Activated CD4-positive, alpha-beta T cell treated with anti-CD3 and anti-CD28 coated beads for 48 hours (primary cell): Measurements from ENCODE around the gene HOXD9.

ENCODE experiments used
- DNase-seq: peaks from one replicate; pipeline ENCODE4 v3.0.0-alpha.2; 2020

Gene HOXD9

GRCh38 chr2:176111846-176112374 lies 10.6 kb upstream of the HOXD9 start:
- no peak for DNase-seq

DNA sequence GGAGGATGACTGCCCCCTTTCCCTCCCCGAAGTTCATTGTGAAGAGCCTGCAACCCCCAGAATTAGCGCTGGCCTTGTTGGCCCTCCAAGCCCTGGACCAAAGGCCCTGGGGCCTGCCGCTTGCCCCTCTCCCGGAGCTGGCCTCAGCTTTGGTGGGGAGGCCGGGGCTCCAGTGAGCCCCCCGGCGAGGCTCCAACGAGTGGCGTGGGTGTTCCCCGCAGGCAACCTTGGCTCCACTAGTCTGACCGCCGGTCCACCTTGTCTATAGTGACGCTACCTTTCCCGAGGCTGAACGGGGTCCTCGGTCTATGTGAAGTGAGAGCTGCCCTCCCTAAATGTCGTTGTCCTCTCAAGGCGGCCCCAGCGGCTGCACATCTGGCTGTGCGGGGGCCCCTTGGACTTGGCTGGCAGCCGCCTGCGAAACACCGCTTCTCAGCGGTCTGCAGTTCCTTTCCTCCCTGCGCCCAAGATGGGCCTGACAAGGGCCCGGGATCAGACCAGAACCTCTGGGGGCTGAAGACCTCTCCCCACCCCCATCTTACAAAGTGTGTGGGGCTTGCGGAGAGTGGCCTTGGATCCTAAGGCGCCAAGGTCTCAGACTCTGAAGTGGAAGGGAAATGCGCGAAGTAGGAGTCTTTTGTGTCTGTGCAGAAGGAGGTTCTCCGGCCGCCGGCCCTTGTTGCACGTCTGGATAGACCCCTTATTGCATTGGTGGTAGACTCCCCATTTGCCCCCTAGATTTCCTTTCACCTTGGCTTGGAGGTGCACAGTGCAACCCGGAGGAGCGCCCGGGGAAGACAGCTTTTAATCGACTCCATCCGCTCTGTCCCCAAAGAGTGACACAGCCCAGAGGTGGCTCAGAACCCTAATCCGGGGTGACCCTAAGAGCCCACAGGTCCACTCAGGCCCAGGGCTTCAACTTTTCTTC lies 9.9 kb upstream of the HOXD9 start:
- DNase-seq: no peak

DNA sequence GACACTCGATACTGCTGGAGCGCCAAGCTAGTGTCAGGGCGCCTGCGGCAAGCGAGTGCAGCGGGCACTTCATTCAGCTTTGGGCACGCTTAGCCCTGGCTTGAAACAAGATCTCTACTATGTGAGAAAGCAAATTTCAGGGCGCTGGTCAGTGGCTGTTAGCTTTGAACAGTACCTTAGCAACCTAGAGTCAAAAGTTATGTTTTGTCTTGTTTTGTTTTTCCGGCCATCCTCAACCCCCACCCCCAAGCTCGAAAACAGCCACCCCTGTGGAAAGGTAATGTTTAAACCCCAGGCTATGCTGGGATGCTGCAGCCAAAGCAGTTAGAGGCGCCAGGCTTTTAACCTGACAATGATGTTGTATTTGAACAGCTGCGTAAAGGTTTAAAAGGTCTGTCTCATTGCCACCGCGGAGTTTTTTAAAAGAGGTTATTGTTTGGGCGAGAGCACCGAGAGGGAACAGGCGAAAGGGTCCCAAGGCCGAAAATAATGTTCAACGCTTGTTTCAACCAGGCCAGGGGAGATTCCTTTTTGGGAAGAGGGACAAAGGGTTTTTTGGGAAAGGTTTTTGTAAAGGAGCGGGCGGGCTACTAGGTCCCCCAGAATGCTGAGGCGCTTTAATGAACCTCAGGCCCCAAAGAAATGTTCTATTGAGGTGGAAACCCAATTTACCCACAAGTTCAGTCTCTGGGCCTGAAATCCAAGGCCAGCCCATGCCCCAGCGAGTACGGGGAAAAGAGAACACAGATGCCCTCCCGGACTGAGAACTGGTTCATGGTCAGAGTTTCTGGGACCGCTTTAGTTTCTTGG lies 8.2 kb upstream of the HOXD9 start:
- DNase-seq: no peak

DNA sequence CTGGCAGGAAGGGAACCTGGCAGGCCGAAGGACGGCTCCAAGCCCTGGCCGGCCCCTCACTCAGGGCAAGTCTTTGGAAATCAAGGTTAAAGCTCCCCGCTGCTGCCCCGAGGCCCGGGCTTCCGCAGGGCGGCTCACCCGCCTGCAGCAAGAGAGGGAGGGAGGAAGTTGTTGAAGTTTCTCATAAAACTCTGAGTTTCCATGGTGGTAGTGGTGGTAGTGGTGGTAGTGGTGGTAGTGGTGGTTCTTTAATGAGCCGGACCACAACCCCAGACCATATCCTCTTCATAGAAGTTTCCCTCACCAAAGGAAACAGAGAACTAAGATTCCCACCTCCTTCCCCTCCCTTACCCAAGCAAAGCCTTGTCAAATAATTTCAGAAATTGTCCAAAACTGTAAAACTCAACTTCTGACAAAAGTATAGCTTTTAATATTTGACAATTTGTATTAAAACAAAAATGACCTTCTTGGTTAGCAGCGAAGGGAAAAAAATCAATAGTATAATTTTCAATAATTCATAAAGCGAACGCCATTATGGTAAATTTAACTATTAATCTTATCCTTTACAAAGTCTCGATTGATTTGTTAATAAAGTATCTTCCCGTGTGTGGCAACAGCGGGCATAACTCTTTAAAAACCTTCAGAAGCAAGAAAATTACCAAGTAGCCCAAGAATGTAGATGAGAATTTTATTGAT lies 7.4 kb upstream of the HOXD9 start:
- DNase-seq: no peak

DNA sequence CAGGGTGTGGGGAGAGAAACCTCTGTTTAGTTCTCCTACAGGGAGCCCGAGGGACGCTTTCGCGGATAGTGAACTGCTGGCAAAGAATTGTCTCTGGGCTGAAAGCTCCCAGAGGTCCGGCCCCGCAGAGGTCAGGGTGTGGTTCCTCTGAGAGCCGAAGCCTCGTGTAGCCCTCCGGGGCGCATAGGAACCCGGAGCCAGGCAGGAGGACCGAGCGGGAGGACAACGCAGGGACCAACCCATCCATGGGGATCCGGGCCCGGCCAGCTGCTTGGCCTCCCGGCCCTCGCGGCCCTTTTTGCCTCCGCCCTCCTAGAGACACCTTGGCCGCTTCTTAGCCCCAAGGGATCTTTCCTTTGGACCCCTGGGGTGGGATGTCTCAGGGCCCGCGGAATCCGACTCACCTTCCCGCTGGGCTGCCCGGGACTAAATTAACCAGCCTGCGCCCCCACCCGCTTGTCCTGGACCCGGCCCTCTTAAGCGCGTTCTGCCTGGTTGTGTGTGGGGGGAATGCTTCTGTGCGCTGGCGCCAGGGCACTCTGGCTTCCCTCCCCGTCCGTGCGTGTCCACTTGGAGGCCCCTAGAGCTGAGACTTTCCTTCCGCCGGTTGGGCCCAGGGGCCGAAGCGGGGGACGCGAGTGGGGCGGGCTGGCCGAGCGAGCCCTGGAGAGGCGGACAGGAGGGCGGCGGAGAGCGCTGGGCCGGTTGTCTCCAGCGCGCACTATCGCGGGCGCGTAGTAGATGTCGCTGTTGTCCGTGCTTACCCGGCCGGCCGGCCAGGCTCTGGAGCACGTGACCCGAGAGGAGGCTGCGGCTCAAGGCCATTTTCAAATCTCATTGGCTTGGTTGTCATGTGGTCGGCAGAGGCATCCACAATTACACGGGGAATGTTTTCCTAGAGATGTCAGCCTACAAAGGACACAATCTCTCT lies 6.4 kb upstream of the HOXD9 start, which contains the start of gene HOXD10:
HOXD10 (plus strand) TSS at position 896 of the 931 bp plus-strand sequence. CDS start 56 bp downstream, outside the sequence.
- no peak for DNase-seq

DNA sequence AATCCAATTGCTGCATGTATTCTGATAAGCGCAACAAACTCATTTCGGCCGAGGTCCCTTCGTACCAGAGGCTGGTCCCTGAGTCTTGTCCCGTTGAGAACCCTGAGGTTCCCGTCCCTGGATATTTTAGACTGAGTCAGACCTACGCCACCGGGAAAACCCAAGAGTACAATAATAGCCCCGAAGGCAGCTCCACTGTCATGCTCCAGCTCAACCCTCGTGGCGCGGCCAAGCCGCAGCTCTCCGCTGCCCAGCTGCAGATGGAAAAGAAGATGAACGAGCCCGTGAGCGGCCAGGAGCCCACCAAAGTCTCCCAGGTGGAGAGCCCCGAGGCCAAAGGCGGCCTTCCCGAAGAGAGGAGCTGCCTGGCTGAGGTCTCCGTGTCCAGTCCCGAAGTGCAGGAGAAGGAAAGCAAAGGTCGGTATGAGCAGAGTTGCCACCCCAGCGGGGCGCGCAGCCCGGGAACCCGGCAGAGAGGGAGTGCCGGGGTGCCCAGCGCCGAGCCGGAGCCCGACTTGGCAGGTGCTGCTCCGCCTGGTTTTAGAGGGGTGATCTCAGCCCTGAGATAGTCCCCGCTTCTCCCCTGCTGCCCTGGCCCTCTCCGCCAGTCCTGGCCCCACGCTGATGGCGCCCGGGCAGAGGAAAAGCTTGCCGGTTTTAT lies 5.2 kb upstream of the HOXD9 start:
- DNase-seq: no peak

DNA sequence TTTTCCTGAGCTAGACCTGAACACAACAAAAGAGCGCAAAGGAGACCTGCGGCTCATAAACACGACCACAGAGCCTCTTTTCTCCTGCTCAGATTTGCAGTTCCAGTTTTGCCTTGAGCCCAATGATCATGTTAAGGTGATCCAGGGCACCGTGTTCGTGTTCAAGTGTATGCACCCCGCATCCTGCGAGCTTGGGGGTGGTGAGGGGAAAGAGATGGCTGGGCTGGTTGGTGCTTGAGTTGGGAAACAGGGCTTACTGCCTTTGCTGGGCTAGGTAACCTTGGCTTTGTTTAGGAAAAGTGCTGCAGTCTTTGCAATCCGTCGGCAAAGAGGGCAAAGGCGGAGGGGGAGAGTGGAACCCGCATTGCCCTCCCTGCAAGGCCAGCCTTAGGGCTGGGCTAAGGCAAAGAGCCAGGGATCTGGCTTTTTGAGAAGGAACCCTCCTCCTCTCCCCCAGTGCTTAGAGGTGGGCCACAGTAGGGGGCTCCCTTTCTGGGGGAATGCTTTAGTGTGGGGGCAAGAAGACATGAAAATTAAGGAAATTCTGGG lies 4.6 kb upstream of the HOXD9 start:
- DNase-seq: no peak

- peak; percentile 53 for DNase-seq
Measured at GRCh38 chr2:176118601-176119339, 3.7 kb upstream of the HOXD9 start.

DNA sequence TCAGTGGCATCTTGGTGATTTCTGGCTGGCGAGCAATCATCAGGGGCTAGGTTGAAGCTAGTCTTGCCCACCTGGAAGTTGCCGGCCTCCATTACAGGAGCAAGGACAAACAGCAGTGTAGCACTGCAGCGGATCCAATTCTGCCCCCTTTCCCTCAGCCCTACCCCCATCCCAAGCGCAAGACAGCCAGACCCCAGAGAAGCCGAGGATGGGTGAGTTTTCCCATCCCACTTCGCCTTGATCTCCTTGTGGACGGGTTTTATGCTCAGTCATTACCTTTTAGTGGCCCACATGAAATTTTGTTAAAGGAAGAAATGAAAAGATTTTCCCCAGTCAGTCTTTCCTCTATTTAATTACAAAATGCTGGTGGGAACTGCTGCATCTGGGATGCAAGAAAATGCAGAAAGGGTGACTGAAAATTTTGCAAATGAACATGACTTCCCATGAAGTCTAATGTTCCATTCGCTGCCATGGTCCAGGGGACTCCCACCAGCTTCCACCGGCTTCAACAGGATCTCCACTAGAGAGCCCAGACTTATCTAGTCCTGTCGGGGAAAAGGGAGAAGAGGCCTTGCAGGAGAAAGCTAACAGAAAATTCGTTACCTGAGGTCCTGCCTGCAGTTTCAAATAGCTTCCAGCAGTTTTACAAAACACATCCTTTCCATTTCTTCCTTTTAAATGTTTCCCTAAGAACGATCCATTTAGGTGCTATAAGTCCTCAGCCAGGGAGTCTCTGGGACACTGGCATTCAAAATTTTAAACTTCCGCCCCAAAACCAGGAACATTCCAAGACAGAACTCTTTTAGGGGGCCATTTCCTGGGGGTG lies 1.9 kb upstream of the HOXD9 start:
- no peak for DNase-seq

GRCh38 chr2:176121190-176122051 lies 1.1 kb upstream of the HOXD9 start:
- peak; percentile 34 for DNase-seq

DNA sequence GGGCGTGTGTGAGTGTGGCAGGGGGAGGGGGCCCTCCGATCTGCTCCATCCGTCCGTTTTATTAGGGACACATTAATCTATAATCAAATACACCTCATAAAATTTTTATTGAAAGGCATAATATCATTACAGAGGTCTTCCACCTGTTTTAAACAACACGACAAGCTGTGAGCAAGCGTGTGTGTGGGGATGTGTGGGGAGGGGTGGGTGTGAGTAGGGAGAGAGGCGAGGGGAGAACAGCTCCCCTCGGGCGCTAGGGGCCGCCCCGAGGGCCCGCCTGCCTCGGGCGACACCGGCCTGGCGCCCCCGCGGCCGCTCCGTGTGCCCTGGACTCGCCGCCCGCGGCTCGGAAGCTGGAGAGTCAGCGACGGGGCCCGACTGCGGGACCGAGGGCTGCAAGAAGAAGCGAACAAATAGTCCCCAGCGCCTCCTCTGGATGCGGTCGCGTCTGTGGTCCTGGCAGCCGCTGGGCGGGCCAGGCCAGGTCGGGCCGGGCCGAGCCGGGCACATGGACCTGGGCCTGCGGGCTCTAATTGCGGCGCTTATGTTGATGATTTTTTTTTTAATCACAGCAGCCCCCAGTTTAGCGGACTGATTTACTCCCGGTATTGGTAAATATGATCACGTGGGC lies 352 bp upstream of the HOXD9 start:
- DNase-seq: no peak

- DNase-seq: no peak
Measured at GRCh38 chr2:176123411-176124109, 1.0 kb downstream of the HOXD9 start.

DNA sequence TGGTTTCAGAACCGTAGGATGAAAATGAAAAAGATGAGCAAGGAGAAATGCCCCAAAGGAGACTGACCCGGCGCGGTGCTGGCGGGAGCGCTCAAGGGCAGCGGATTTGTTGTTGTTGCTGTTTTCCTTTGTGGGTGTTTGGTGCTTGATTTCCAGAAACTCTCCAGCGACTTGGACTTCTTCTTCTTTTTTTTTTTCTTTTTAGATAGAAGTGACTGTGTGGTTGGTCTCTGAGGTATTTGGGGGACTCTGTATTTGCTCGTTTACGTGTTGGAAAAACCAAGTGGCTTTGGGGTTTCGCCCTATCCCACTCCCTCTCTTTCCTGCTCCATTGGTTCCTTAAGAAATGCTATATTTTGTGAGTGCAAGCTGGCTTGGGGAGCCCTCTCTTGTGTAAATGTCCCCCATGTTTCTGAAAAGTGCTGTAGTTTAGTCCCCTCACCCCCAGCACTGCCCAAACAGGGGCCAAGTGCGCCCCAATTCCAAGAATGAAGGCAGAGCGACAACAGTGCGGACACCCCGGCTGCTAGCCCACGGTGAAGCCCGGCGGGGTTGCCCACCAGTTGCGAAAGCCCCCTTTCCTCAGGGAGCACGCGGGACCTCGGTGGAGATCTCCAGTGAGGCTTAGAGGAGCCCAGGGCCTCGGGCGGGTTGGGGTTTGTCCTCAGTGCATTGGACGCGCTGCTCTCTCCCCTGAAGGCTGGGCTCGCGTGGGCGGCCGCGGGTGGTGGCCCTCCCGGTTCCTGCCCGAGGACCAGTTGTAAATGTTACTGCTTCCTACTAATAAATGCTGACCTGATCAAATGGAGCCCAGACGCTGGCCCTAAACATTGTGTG lies 1.8 kb downstream of the HOXD9 start:
- no peak for DNase-seq

DNA sequence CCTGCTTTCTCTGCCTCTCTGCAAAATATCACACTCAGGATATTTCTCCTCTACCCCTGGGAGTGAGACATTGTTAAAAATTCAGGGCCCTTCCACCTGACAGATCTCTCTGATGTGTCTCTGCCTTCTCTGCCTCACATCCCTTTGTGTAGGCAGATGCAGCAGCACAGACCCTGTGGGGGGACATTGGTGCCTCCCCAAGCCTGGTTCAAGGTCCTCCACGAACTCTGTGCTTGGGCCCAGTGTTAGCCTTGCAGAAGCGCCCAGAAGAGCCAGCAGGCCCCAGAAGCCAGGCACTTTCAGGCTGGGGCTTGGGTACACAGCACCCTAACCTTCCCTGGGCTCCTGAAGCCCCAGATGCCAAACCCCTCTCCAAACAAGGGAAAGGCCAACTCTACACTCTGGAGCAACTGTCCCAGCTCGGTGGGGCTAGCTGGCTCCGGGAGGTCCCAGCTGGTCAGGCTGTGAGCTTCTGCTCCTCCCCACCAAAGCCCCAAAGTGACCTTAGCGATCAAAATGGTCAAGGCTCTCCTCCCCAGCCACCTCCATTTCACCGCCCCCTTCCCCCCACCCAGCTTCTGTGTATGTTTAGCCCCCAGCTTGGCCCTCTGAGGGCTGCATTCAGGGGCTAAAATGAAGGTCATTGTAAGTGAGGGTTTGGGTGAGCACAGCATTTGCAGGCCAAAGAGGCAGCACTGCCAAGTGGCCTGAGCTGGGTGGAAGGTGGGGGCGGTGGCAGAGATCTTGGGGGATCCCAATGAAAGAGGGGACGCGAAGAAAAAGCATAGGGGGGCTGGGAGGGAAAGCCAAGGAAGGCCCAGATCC lies 2.6 kb downstream of the HOXD9 start:
- DNase-seq: no peak

GRCh38 chr2:176125772-176126054 lies 3.2 kb downstream of the HOXD9 start:
- no peak for DNase-seq
